GM18867 (cell line): ENCODE data around the gene ABCB8.

Experiments
- ATAC-seq: cut with Tn5 transposase; IDR thresholded peaks from one replicate; pipeline ENCODE4 v1.9.1; 2021; ENCODE audit warnings: mild to moderate bottlenecking, moderate library complexity; ENCODE audit not compliant: unreplicated experiment

The ABCB8 gene

DNA sequence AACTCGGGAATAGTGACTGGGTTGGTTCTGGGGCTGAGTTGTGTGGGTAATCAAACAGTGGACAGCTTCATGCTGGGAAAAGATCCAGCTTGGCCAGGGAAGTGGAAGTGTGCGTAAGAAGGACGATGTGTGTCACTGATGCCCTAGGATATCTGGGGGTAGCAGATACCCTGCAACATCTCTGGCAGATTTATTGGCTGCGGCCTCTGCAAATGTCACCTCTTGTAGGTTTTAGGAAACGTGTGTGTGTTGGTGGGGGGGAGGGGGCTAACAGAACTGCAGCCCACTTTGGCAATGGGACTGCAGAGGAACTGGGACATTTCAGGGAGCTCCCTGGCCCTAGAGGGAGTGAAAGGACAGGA, 57.1 kb downstream of the ABCB8 start:
- no peak for ATAC-seq

DNA sequence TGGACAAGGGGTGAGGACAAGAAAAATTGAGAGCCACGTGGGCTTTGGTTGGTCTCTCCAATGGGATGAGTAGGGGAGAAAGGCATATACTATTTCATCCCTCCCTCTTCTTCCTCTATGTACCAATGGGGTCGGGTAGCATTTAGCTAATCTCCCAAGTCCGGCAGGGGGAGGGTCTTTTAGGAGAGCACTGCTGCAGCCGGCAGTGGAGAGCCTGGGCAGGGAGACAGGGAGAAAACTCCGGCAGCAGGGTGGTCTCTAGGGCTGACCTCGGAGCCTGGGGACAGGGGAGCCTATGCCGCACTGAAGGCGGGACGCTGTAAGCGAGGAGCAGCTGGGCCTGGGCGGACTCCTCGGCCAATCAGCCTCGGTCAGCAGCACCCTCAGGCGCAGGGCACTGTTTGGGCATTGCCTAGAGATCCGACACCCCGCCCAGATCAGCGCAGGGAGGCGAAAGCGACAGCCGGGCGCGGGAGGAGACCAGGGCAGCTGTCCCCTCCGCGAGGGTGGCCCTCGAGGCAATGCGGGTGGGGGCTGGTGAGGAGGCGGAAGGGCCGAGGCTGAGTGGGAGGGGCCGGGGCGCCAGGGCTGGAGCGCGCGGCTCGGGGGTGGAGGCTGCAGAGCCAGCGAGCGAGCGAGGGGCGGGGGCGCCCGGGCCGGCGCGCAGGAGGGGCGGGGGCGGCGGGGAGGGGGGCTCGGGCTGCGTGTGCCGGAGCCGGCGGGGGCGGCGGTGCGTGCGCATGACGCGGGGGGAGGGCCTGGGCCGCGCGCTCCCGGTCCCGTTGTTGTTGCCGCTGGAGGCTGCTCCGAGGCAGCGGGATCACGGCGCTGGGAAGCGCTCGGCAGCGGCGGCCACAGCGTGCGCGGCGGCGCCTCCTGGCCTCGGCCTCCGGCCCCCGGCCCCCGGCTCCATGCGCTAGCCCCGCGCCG, 57.7 kb downstream of the ABCB8 start, which contains the start of gene AGAP3:
Gene AGAP3, plus strand, starts transcription at position 785 of the 930 bp plus-strand sequence. CDS start 267 bp downstream, outside the sequence.
- ATAC-seq: peak; percentile 50

DNA sequence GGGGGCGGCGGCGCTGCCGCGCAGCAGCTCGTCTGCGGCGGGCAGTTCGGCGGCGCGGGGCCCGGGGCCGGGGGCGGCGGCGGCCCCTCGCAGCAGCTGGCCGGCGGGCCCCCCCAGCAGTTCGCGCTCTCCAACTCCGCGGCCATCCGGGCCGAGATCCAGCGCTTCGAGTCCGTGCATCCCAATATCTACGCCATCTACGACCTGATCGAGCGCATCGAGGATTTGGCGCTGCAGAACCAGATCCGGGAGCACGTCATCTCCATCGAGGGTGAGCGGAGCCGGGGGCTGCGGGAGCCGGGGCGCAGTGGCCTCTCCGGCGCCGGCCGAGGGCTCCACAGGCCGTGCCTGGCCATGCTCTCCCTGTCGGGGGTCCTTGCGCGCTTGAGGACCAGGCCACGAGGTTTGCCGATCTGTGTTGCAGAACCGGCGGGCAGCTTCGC, 58.6 kb downstream of the ABCB8 start:
- ATAC-seq: no peak

DNA sequence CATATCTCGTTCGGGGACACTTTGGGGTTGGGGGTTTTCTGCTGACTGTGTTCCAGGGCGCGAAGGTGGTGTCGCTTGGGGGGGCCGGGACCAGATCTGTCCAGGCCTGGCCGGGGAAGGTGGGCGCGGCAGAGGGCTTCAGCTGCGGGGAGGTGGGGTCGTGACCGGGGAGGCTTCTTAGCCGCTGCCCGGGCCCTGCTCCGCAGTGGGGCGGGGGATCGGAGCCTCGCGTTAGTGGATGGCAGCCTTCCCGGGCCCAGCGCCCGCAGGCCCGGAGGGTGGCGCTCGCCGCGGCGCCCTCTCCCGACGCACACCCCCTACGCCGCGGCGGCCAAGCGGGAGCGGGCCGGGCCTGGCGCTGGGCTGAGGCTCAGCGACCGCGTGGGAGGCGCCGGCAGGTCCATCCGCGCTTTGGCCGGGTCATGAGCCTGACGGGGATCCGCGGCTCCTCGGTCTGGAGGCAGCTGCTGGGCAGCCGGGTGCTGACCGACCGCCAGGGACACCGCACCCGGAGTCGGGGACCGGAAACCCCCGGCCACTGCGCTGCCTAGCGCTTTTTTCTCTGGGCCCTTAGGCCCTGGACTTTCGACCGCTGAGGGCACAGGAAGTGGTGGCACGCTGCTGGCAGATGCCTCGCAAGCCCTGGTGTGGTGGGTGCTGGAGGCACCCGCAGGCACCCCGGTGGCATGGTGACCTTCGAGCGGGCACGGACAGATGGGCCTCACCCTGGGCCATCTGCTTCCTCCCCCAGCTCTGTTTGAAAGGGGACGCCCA, 59.2 kb downstream of the ABCB8 start:
- ATAC-seq: peak; percentile 25

DNA sequence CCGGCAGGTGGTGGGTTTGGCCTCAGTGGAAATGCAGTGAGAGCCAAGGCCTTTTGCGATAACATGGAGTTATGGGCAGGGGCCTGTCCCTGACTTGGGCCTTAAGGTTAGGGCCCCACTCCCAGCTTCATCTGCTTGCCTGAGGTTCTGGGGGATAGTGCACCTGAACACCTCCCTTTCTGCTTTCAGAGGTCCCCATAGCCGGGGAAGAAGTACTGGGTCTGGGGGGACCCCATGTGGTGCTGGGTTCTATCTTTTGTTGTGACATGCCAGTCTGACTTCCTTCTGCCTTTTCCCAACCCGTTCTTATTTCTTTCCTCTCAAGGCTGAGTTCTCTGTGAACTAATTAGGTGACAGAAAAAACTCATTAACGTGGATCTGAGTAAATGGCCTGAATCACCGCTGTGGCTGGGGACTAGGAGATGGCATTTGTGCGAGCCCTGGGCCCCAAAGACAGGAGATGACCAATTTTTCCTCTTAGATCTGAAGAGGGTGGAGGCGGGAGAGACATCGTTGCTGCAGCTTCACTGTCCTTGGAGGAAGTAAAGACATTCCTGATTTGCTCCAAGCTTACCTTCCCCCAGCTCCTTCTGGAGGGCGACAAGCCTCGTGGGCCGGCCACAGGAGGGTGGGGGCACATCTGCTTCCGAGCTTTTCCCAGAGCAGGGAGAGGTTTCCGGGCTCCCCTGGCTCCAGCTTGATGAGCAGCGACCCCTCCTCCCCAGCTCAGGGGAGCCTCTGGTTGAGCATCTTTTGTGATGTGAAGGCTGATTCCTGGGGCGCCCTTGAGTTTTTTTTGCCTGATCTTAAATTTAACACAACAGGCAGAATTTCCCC, 60.0 kb downstream of the ABCB8 start:
- ATAC-seq: no peak

DNA sequence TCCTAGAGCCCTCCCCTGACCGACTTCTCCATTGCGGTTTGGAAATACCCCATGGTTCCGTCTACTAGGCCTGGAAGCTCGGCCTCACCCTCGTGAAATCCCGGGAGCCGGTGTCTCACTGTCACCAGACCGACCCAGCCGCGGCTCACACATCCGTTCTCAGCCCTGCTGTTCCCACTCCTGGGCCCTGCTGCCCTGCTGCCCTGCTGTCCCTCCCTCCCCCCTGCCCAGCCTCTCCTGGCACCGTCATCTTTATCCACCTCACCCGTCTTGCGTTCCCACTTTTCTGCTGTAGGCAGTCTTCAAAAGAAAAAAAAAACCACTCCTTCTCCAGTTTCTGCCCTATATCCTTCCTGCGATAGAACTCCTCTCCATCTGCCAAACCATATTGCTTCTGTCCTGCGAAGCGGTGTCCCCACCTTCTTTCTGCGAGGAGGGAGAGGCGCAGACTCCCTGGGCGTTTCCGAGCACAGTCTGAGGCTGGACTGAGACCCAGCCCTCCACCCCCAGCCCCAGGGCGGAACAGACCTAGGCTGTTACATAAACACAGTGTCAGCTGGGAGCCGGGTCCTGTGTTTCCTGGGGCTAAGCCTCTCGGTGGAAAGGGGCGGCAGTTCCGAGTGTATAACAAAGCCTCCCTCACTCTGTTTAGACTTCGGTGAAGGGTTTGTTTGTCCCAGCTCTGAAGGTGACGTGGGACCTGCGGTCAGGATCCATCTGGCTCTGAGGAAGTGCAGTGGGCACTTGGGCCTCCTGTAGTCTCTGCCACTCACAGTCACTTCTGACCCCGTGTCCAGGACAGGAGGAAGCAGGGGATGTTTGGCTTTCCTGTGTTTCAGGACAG, 60.8 kb downstream of the ABCB8 start:
- no peak for ATAC-seq

DNA sequence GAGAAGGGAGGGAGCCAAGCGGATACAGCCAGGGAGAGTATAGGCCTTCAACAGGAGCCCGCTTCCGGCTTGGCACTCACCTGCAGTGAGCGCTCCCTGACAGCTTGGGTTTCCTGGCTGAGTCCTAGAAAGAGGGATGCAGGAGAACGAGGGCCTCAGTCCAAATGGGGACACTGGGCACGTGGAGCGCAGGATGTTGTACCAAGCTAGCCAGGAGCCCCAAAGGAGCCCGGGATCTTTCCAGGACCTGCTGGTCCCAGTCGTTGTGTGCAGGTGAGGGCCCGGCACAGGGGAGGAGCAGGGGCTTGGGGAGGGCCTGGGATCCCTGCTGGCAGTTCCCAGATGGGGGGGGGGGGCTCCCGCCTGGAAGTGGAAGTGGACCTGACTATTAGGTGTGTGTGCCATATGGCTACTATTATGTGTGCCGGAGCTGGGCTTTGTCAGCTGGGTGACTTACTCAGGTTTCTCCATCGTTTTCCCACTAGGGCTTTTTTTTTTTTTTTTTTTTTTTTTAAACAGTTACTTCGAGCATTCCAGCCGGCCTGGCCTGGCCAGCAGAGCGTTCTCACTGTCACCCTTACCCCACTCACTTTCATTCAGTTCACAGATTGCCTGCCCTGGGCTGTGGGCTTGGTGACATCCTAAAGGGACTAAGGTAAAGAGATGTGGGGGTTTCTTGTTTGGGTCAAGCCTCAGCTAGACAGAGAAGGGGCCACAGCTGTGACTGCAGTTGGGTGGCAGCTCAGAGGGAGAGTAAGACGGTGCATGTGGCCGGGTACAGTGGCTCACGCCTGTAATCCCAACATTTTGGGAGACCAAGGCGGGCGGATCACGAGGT, 61.9 kb downstream of the ABCB8 start:
- ATAC-seq: no peak

DNA sequence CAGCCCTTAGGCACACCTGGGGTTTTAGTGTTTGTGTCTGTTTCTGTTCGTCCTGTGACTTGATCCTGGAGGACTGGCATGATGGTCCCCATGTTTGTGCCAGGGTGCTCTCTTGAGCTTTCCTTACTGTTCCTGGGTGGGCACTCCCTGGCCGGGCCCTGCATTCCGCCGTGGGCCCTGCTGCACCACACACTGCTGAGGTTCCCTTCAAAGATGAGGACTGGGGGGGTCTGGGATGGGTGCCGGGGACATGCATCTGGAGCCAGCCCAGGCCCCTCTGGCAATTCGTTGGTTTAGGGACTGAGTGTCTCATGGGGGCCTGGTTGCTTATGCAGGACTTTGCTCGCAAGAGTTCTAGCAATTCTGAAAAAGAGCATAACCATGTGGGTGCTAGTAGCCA, 62.8 kb downstream of the ABCB8 start:
- ATAC-seq: no peak

DNA sequence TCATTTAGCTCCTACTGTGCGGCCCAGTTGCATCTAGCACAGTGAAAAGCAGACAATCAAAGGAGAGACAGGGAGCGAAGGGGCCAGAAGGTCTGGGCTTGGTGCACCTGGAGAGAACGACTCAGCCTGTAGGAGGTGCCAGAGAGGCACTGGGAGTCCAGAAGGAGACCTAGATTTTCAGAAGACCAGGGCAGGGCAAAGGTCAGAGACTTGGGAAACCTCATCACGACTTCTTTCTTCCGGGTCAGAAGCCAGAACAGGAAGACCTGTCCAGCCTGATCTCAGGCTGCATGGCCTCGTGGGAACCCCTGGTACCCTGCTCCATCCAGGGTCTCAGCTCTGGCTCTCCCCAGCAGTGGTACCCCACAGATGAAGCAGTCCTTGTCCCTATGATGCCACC, 63.2 kb downstream of the ABCB8 start:
- ATAC-seq: no peak

DNA sequence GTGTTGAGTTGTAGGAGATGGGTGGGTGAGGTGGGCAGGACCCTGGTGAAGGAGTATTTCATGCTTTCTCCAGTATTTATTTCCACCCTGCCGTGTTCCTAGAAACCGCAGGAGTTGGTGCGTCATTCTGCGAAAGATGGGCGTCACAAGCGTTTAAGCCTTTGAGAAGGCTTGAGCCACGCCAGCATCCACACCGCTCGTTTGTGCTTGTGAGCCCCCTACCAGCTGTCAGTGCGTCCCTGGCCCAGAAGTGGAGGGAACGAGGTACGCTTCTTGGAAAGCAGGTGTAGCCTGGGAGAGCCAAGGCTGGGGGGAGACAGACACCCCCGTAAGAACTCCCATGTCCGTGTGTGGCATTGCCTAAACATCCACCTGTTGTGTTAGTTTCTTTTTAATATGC, 63.7 kb downstream of the ABCB8 start:
- ATAC-seq: no peak

DNA sequence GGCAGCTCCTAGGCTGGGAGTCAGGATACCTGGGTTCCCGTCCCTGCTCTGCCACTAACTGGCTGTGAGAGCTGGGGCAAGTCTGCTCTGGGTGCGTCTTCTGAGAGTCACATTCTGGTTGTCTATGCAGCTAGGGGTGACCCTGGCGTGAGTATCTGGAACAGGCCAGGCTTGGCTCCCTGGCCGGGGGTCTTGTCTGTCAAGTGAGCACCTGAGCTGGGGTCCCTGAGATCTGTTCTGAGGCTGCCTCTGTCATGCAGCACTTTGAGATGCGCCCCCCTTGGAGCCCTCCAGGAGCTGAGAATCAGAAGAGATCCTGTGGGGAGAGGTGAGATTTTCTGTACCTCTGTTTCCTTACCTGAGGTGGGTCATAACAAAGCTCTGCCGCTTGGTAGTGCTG, 65.5 kb downstream of the ABCB8 start:
- no peak for ATAC-seq

DNA sequence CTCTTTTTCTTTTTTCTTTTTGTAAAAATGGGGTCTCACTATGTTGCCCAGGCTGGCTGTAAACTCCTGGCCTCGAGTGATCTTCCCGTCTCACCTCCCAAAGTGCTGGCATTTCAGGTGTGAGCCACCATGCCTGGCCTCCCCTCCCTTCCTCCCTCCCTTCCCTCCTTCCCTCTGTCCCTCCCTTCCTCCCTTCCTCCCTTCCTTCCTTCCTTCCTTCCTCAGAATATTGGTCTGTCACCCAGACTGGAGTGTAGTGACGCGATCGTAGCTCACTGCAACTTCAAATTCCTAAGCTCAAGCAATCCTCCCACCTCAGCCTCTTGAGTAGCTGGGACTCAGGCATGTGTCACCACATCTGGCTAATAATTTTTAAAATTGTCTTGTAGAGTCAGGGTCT, 66.4 kb downstream of the ABCB8 start:
- ATAC-seq: no peak

DNA sequence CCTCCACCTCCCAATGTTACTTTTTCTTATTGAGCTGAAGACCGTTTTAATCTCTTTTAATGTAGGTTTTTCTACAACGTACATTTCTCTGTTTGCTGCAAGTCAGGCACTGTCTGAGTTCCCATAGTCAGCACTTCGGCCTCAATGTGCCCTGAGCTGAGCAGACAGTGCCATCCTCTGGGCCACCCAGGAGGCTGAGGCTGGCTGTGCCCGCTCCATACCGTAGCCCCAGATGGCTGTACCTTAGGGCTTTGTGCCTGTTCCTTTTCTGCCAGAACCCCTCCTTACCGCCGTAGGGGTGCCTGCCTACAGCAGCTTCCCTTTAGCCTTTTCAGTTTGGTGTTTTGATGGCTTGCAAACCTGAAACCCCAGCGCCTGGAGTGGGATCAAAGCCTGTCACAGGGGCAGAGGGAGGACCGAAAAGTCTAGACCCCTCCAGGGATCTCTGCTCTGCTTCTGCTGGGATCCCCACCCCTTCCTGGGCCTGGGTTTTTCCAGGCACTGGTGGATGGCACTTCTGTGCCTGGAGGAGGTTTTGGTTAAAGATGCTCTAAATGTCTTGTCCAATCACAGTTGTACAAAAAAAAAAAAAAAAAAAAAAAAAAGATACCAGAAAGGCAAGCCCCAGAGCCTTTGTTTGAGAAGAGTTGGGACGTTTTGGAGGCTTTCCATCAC, 67.0 kb downstream of the ABCB8 start:
- no peak for ATAC-seq

DNA sequence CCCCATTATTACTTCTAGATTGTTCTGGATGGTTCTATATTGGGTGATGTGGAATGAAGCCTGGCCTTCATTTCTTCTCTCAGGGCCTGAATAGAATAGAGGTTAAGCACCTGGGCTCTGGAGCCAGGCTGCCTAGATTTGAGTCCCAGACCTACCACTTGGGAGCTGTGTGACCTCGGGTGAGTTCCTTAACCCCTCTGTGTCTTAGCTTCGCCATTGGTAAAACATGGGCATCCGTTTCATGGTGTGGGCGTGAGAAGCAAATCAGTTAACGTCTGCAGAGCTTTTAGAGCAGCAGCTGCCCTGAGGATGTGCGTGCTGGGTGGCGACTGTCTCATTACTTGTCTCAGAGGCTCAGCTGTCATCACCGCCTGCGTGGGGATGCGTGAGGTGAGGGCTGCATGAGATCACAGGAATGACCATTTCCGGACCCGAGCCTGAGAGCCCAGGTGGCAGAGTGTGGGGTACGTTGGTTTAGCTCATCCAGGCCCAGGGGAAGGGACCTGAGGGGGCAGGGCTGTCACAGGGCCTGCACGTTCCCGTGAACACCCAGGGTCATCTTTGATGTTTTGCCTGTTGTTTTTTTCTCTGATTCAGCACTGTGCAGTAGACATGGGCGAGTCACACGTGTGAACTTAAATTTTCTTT, 67.7 kb downstream of the ABCB8 start:
- no peak for ATAC-seq
